GM08714 (cell line): ENCODE measurements around the gene PARP3.

Source experiments
- H3K4me3 ChIP-seq: fragments of 200-500 bp; sonication (Bioruptor generic); 2 replicates; pipeline ENCODE4 v1.5.1; 2014; ENCODE audit warnings: mild to moderate bottlenecking, low read length, inconsistent platforms
- ZNF274 ChIP-seq: IDR thresholded peaks from 2 replicates; pipeline ENCODE4 v1.6.1; 2012; ENCODE audit warnings: mild to moderate bottlenecking, low read depth, low read length

The PARP3 gene

GRCh38 chr3:51974963-51975851 lies 33.0 kb downstream of the PARP3 start, which contains the start of gene ABHD14A:
ABHD14A (plus strand) TSS chr3:51975064; CDS start chr3:51975136, 72 bp downstream.
- peak within 1 kb of the TSS; percentile 76; the same call in 1 of the 2 replicates for H3K4me3 ChIP-seq
- TF ChIP-seq ZNF274, result no peak

DNA sequence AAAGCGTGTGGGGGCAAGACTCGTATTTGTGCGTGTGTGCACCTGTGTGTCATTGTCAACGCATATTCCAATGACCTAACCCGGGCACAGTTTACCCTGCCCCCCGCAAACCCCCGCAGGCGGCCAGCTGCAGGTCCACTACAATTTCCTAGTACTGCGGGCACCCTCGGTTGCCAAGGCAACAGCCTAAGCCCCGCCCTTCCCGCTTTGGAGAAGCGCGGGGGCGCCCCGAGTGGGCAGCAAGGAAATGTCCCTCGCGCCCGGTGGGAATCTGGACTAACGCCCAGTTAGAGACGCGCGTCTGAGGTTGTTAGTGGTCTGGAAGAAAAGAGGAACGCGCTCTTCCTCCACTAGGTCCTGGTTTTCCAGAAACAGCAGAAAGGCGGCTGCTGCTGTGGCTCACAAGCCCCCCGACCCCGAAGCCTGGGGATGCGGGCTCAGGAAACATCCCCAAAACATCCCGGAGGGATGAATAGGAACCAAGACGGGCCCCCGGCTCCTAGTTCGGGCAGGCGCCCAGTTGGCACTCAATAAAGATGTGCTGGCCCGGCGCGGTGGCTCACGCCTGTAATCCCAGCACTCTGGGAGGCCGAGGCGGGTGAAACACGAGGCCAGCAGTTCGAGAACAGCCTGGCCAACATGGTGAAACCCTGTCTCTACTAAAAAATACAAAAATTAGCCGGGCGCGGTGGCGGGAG lies 33.8 kb downstream of the PARP3 start:
- H3K4me3 ChIP-seq, result peak overlapping the region; percentile 64; the same call in 1 of the 2 replicates
- no peak for TF ChIP-seq ZNF274

GRCh38 chr3:51977446-51978142 lies 35.4 kb downstream of the PARP3 start:
- no peak overlapping the region for H3K4me3 ChIP-seq
- TF ChIP-seq ZNF274, result no peak

DNA sequence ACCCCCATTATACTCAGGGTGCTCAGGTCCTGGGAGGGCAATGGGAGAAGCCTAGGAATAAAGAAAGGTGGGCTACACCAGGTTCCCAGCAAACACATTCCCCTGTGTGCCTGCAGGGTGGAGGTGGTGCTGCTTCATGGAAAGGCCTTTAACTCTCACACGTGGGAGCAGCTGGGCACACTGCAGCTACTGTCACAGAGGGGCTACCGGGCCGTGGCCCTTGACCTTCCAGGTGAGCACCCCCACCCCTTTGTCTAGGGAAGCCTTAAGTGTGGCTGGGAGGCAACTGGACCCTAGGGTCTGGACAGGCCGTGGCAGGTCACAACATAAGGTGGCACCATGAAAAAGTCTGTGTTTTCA lies 36.0 kb downstream of the PARP3 start:
- TF ChIP-seq ZNF274, result no peak
- no peak overlapping the region for H3K4me3 ChIP-seq

- no peak overlapping the region for H3K4me3 ChIP-seq
- TF ChIP-seq ZNF274, result no peak
Measured at GRCh38 chr3:51980253-51980652, 38.1 kb downstream of the PARP3 start.

GRCh38 chr3:51982352-51982837 lies 40.2 kb downstream of the PARP3 start:
- TF ChIP-seq ZNF274, result no peak

DNA sequence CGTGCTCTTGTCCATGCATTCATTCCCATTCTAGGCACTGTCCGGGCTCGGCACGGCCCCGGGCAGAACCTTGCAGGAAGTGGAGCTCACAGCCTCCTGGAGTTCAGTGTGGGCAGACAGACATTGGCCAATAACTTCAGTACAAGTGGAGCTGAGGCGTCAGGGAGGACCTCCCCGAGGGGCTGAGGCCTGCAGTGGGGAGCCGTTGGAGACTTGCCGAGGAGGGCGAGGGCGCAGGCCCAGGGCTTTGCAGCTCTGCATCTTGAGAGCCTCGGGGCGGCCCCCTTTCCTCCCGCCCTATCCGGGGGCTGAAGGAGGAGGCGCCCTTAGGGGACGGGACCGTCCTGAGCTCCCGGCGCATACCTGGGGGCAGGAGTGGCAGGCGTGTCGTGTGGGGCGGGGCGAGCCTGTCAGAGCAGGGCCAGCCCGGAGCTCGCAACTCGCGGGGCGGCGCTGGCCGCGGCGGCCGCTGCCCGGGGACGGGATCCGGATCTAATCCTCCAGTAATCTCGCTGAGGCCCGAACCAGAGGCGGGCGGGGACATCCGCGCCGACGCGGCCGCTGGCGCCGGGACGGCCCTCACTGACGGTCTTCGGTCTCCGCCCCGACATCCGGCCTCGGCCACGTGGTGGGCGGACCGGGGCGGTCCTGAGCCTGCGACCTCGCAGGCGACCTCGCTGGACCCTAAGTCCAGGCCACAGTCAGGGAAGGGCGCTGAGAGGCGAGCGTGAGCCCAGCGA lies 40.8 kb downstream of the PARP3 start, which contains the start of gene ACY1:
ACY1 (plus strand) TSS at position 698 of the 740 bp plus-strand sequence. CDS start 530 bp downstream, outside the sequence.
- peak within 1 kb of the TSS; percentile 68; the same call in 1 of the 2 replicates for H3K4me3 ChIP-seq
- TF ChIP-seq ZNF274, result no peak

More at GRCh38 chr3:51982352-51982837, 40.2 kb downstream of the PARP3 start:
- peak overlapping the region; percentile 68; the same call in 1 of the 2 replicates for H3K4me3 ChIP-seq

GRCh38 chr3:51983578-51984268 lies 41.6 kb downstream of the PARP3 start:
- no peak for TF ChIP-seq ZNF274
- peak overlapping the region; percentile 68; the same call in 1 of the 2 replicates for H3K4me3 ChIP-seq

- H3K4me3 ChIP-seq, result no peak overlapping the region
- TF ChIP-seq ZNF274, result no peak
Measured at GRCh38 chr3:51984269-51984647, 42.1 kb downstream of the PARP3 start.

GRCh38 chr3:51985063-51985462 lies 42.9 kb downstream of the PARP3 start:
- H3K4me3 ChIP-seq, result no peak overlapping the region
- TF ChIP-seq ZNF274, result no peak

GRCh38 chr3:51986010-51986947 lies 44.1 kb downstream of the PARP3 start:
- no peak overlapping the region for H3K4me3 ChIP-seq
- TF ChIP-seq ZNF274, result no peak

DNA sequence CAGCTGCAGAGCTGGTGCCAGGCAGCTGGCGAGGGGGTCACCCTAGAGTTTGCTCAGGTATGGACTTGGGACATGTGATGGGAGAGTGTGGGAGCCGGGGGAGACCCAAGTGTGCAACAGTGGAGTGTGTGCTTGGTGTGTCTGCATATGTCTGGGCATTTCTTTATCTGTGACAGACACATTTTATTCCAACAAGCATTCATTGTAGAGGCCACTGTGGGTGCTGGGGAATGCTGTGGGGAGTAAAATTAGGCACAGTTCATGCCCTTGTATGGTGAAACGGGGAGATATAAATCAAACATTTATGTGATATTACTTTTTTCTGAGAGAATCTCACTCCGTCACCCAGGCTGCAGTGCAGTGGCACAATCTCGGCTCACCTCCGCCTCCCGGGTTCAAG lies 45.4 kb downstream of the PARP3 start:
- no peak for TF ChIP-seq ZNF274

More for the DNA sequence above, 45.4 kb downstream of the PARP3 start:
- no peak overlapping the region for H3K4me3 ChIP-seq
